Smooth muscle cell (in vitro differentiated cells): ENCODE data around the gene KNDC1. TPM values are rescaled to one million over a fixed set of nuclear protein-coding genes. Genes with fewer than 3 reads are reported as not detected.

ENCODE experiments used
- DNase-seq: peaks from one replicate; lab custom pipeline; 2025; ENCODE audit not compliant: unreplicated experiment; lab: John Stamatoyannopoulos, UW
- H2AFZ ChIP-seq: fragments of 200-600 bp; sonication (generic); 2 replicates; pipeline ENCODE4 v1.6.0; 2016; ENCODE audit warnings: antibody characterized with exemption, low read depth, mild to moderate bottlenecking
- H3F3A ChIP-seq: fragments of 200-600 bp; sonication (generic); 2 replicates; pipeline ENCODE4 v1.6.0; 2017; ENCODE audit warnings: antibody characterized with exemption, low read depth
- H3K27ac ChIP-seq: fragments of 200-600 bp; sonication (generic); 2 replicates; pipeline ENCODE4 v1.5.1; 2016; ENCODE audit warnings: low read depth, mild to moderate bottlenecking
- H3K27me3 ChIP-seq: fragments of 200-600 bp; sonication (generic); 2 replicates; pipeline ENCODE4 v1.6.1; 2016; ENCODE audit warnings: low read depth, mild to moderate bottlenecking
- H3K36me3 ChIP-seq: fragments of 200-600 bp; sonication (generic); 2 replicates; pipeline ENCODE4 v1.5.1; 2016; ENCODE audit warnings: low read depth
- H3K4me1 ChIP-seq: fragments of 200-600 bp; sonication (generic); 2 replicates; pipeline ENCODE4 v1.5.1; 2016; ENCODE audit warnings: low read depth
- H3K4me2 ChIP-seq: fragments of 200-600 bp; sonication (generic); 2 replicates; pipeline ENCODE4 v1.6.0; 2016; ENCODE audit warnings: mild to moderate bottlenecking
- H3K4me3 ChIP-seq: fragments of 200-600 bp; sonication (generic); 2 replicates; pipeline ENCODE4 v1.5.1; 2016; ENCODE audit warnings: mild to moderate bottlenecking
- H3K79me2 ChIP-seq: fragments of 200-600 bp; sonication (generic); 2 replicates; pipeline ENCODE4 v1.6.0; 2016; ENCODE audit warnings: low read depth, mild to moderate bottlenecking
- H3K9ac ChIP-seq: fragments of 200-600 bp; sonication (generic); 2 replicates; pipeline ENCODE4 v1.6.0; 2016; ENCODE audit warnings: low read depth
- H3K9me3 ChIP-seq: fragments of 200-600 bp; sonication (generic); replicated peaks from 2 replicates; pipeline ENCODE4 v1.5.1; 2016; ENCODE audit warnings: low read depth
- H4K20me1 ChIP-seq: fragments of 200-600 bp; sonication (generic); 2 replicates; pipeline ENCODE4 v1.6.0; 2016; ENCODE audit warnings: low read depth
- WGBS: methylation state at CpG from one replicate; pipeline ENCODE4 v1.1.7; 2016; ENCODE audit warnings: low lambda C conversion rate; 5-methylcytosine and 5-hydroxymethylcytosine counted together
- polyA plus RNA-seq: library from polyadenylated mRNA; unstranded; fragments of >200 nt; fragmentation: Nextera tagmentation; extraction: Ambion mirVana; gene quantifications from 2 replicates; pipeline ENCODE4 v1.2.1, GENCODE V29; 2016
- total RNA-seq: library from RNA; depleted of rRNA; stranded (reverse); fragments of >200 nt; gene quantifications from 2 replicates; pipeline ENCODE4 v1.2.3, GENCODE V29; 2014
- TF ChIP-seq, protein P1 (sequence below): fragments of 200-600 bp; sonication (generic); IDR thresholded peaks from 2 replicates; pipeline ENCODE4 v1.5.1; 2017; ENCODE audit warnings: borderline replicate concordance, mild to moderate bottlenecking, antibody characterized with exemption; ENCODE audit not compliant: insufficient read depth, poor library complexity, severe bottlenecking

The KNDC1 gene
- total and polyA plus RNA-seq, 2 experiments from 2014 or later, result 2.3 to 3.1 TPM

DNA sequence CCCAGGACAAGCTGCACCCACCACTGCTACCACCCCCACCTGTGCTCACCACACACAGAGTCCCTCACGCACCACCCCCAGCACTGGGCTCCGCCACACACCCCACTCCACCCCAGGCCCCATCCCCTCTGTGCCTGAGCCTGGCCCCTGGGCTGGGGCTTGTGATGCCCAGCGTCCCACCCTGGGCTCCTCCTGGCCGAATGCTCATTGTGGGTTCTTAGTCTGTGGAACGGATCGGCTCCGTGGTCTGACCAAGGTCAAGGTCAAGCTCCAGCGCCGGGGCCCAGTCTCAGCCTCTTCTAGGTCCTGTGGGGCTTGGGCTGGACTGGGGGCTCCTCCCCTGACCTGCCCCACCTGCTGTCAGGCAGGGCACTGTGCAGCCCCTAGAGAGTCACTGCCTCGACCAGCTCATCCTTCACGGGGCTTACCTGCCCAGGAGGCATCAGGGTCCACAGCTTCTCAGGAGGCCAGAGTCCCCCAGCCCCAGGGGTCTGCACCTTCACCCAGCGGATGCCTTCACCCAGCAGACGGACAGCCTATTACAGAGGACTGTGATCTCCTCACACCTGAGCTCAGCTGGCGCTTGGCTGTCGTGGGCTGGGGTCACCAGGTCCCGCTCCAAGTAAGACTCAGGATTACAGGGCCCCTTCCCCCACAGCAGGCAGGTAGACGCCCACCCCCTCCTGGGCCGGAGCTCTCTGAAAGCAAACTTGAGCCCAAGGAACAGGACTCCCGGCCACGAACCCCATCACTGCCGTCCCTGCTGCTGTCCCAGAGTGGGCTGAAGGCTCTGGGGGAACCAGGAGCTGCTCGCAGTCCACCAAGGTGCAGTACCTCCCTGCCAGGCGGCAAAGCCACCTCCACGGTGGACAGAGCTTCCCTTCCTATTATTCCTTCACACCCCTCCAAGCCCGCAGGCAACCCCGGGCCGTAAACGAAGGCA, 54.7 kb downstream of the KNDC1 start:
- H3K27ac ChIP-seq, result no peak overlapping the region
- no peaks in the 10 kb centered on the region for H3K4me1 ChIP-seq
- peaks cover 13% of the 10 kb centered on the region for H3K27me3 ChIP-seq
- TF ChIP-seq, protein P1, sequence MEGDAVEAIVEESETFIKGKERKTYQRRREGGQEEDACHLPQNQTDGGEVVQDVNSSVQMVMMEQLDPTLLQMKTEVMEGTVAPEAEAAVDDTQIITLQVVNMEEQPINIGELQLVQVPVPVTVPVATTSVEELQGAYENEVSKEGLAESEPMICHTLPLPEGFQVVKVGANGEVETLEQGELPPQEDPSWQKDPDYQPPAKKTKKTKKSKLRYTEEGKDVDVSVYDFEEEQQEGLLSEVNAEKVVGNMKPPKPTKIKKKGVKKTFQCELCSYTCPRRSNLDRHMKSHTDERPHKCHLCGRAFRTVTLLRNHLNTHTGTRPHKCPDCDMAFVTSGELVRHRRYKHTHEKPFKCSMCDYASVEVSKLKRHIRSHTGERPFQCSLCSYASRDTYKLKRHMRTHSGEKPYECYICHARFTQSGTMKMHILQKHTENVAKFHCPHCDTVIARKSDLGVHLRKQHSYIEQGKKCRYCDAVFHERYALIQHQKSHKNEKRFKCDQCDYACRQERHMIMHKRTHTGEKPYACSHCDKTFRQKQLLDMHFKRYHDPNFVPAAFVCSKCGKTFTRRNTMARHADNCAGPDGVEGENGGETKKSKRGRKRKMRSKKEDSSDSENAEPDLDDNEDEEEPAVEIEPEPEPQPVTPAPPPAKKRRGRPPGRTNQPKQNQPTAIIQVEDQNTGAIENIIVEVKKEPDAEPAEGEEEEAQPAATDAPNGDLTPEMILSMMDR, result no peak
- no peak for DNase-seq
- no peak overlapping the region for H2AFZ ChIP-seq
- no peaks in the 10 kb centered on the region for H3F3A ChIP-seq
- no peak overlapping the region for H3K9ac ChIP-seq
- no peak overlapping the region for H3K4me3 ChIP-seq
- 94% methylated on average over 25 of the region's 28 CpGs for WGBS
- no peaks in the 10 kb centered on the region for H3K36me3 ChIP-seq
- no peaks in the 10 kb centered on the region for H4K20me1 ChIP-seq
- no peaks in the 10 kb centered on the region for H3K79me2 ChIP-seq
- H3K4me2 ChIP-seq, result no peak overlapping the region
- no peaks in the 10 kb centered on the region for H3K9me3 ChIP-seq

DNA sequence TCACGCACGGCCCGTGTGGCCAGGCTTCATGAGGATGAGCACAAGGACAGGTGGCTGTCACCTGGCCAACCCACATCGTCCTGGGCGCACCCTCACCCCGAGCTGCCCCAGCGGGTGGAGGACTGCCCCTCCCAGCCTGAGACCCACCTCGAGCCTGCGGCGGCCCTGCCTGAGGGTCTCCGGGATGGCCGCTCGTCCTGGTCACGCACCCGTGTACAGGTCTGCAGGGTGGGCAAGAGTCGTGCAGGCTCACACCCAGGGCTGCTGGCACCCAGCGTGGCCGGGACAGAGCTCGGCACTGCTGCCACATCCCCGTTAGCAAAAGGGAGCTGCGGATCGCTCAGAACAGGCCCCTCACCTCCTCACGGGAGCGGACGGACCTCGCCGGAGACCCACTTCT, 55.6 kb downstream of the KNDC1 start:
- Histone ChIP-seq H3K9ac (no peak overlapping the region), H3F3A (no peaks in the 10 kb centered on the region), H3K36me3 (no peaks in the 10 kb centered on the region), H3K27ac (no peak overlapping the region), H3K79me2 (no peaks in the 10 kb centered on the region), H3K9me3 (no peaks in the 10 kb centered on the region), H3K4me3 (no peak overlapping the region), H3K4me2 (no peak overlapping the region), H2AFZ (no peak overlapping the region), H4K20me1 (no peaks in the 10 kb centered on the region), H3K4me1 (no peaks in the 10 kb centered on the region), H3K27me3 (peaks cover 16% of the 10 kb centered on the region)
- WGBS, result 98% methylated on average over 27 of the region's 27 CpGs
- no peak for DNase-seq
- TF ChIP-seq, protein P1, result no peak

DNA sequence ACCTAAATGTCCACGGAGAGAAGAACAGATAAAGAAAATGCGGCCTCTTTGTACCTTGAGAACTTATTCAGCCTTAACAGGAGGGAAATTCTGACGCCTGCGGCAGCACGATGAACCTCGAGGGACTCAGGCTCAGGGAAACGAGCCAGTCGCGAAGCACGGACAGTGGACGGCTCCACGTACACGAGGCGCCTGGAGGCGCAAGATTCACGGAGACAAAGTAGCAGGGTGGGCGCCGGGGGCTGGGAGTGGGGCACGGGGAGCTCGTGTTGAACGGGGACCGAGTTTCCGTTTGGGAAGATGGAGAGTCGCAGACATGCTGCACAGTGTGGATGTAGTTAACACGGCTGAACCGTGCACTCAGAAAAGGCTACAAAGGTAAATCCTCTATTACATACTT, 56.8 kb downstream of the KNDC1 start:
- WGBS, result 91% methylated on average over 24 of the region's 26 CpGs
- H3K27me3 ChIP-seq, result peaks cover 21% of the 10 kb centered on the region
- TF ChIP-seq, protein P1, result no peak
- no peaks in the 10 kb centered on the region for H4K20me1 ChIP-seq
- no peak overlapping the region for H3K9ac ChIP-seq
- H3K4me3 ChIP-seq, result no peak overlapping the region
- H2AFZ ChIP-seq, result no peak overlapping the region
- H3K4me2 ChIP-seq, result no peak overlapping the region
- no peaks in the 10 kb centered on the region for H3K79me2 ChIP-seq
- no peak overlapping the region for H3K27ac ChIP-seq
- no peaks in the 10 kb centered on the region for H3K4me1 ChIP-seq
- H3F3A ChIP-seq, result no peaks in the 10 kb centered on the region
- no peaks in the 10 kb centered on the region for H3K36me3 ChIP-seq
- H3K9me3 ChIP-seq, result no peaks in the 10 kb centered on the region
- DNase-seq, result no peak
